ENCODE results near the gene C10orf62.
A peak's percentile ranks its signal among the peaks of the same experiment; 100 is the strongest.
"Not testable (repeated sequence)": the region's sequence is repeated elsewhere in the genome, so short reads cannot be mapped to it uniquely, and the experiment has no call there.

The C10orf62 gene

DNA sequence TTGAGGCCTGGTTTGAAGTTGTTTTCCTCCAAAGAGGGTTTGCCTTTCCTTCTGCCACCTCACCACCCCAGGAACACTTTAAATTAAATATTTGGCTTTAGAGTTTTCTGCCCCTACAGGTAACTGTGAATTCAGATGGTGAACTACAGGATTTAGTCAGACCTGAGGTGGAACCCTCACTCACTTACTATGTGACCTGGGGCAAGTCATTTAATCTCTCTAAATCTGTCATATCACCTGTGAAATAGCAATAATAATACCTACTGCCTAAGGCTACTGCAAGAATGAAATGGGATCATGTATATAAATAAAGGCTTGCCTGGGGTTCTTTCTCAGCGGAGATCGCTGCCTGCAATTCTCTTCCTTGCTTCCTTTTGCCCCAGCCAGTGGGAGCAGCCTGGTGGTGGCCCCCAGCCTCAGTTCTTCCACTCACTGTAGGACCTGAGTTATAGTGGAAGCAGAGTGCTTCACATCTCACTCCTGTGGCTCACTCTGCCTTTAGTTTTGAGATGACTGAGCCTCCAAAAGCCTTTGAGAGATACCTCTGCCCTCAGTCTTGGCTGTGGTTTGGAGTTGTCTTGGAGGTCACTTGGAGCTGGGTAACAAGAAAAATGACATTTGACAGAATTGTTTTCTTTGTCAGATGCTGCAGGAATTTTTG, 23.1 kb upstream of the C10orf62 start:
- no peak for DNase-seq

DNA sequence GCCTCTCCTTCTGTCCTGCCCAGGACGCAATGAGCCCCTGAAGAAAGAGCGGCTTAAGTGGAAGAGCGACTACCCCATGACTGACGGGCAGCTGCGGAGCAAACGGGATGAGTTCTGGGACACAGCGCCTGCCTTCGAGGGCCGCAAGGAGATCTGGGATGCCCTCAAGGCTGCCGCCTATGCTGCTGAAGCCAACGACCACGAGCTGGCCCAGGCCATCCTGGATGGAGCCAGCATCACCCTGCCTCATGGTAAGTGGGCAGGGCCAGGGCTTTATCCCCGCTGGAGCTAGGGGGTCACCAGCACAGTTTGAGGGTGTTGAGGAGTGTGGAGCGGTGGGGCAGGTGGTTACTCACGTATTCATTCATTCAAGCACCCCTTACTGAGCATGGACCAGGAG, 21.6 kb upstream of the C10orf62 start:
- DNase-seq: no peak

DNA sequence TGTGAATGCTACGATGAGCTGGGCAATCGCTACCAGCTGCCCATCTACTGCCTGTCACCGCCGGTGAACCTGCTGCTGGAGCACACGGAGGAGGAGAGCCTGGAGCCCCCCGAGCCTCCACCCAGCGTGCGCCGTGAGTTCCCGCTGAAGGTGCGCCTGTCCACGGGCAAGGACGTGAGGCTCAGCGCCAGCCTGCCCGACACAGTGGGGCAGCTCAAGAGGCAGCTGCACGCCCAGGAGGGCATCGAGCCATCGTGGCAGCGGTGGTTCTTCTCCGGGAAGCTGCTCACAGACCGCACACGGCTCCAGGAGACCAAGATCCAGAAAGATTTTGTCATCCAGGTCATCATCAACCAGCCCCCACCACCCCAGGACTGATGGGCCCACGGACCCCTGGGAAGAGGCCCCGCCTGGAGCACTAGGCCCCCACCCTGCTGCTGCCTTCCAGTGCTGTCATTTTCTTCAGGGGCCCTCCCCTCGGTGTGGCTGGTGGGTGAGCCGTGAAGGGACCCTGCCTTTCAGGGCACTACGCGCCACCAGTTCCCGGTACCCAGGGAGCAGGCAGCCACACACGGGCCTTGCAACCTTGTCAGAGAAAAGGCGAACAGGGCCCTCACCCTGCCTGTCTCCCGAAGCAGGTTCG, 19.3 kb upstream of the C10orf62 start:
- no peak for DNase-seq

DNA sequence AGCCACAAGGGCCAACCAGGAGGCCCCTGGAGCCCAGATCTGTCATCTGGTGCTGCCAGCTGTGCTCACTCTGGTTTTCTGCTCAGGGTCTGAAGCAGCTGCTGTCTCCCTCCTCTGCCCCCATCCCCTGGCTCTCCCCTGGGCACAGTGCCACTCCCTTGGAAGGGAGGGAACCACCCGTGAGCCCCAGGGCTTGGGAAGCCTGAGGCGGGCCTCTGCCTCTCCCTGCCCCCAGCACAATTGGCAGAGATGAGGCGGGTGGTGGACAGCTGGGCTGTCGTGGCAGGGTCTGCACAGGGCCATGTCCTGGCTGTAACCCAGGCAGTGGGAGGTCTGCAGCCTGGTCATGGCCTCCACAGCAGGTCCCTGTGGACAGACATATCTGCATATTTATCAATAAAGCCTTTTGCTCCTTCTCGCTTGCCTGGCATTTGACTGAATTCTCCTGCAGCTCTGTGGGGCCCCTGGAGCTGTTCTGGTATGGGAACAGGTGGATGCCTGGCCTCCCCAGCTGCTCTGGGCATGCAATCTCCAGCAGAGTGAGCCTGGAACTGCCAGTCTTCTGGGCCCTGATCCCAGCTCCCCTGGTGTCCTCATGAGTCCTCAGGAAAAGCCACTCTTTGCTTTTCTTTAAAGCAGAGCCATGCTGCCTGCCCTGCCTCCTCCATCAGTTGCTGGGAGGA, 18.6 kb upstream of the C10orf62 start:
- peak; percentile 60 for DNase-seq

DNA sequence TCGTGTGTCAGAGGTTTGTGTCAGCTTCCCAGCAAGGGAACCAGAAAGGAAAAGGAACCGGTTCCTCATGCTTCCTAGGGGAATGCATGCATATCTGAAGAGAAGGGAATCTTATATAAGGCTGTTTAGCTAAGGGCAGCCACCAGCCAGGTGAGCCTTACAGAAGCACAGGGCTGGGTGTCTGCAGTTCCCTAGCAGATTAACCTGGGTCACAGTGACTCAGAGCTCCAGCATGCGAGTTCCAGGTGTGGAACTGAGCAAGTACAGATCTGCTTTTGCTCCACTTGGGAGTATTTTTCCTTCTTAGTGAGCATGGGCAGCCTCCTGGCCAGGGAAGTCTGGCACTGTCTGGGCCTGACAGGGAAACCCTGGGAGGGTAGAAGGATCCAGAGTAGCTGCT, 17.9 kb upstream of the C10orf62 start:
- no peak for DNase-seq

DNA sequence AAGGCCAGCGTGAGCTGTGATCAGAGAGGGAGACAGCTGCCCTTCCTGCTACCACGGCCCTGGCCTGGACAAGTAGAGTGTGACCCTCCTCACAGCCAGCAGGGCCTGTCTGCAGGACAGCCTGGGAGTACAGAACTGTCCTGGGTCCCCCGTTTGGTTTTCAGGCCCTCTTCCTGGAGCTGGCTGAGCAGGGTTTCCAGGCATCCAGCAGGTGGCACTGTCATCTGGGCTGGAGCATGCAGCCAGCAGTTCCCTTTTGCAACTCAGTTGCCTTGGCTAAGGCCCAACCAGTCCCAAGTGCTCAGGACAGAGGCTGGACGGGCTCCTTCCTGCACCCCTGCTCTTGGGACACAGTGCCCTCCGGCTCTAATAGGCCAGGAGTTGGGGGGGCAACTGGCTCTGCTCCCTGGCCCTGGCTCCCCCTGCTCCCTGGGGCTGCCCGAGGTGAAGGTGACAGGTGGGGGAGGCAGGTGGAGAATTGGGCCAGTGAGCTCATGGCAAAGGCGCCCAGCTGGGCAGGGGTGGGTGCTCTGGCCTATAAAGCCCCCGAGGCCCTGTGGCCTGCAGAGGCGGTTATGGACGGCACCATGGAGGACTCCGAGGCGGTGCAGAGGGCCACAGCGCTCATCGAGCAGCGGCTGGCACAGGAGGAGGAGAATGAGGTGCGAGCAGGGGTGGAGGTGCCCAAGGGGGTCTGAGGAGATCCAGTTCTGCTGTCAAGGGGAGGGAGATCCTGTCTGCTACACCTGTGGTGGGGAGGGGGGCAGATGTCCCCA, 17.1 kb upstream of the C10orf62 start, which contains the start of gene ANKRD2:
Gene ANKRD2 (plus strand): TSS at position 566 of the 776 bp plus-strand sequence. CDS start 10 bp downstream, at position 576.
- DNase-seq: peak; percentile 44

DNA sequence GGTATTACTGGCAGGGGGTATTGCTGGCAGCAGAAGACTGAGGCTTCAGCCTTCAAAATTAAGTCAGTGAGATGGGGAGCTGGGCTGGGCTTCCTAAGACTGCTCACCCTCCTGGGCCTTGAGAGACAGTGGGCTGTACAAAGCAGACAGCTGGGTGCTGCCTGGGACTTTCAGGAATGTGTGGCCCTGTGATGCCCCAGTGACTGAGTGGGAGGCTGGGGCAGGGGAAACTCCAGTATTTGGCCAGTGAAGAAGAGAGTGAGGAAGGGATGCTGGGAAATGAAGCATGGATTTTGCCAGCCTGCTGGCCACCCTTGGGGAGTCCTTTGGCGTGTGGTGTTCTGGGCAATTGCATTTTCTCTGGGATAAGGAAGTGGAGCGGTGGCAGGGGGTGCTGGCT, 16.5 kb upstream of the C10orf62 start:
- no peak for DNase-seq

DNA sequence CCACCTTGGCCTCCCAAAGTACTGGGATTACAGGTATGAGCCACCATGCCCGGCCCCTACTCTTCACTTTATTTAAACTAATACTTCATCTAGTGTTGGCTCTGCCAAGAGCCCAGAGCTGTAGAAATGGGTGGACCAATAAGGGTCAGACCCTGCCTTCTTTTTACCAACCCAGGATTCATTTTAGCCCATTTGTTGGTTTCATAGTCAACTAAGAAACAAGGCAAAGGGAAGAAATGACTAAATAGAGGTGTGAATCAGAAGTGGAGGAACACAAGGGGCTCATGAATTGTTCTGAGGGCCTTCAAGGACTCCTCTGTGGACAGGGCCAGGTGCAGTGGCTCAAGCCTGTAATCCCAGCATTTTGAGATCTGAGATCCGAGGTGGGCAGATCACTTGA, 15.8 kb upstream of the C10orf62 start:
- DNase-seq: no peak

DNA sequence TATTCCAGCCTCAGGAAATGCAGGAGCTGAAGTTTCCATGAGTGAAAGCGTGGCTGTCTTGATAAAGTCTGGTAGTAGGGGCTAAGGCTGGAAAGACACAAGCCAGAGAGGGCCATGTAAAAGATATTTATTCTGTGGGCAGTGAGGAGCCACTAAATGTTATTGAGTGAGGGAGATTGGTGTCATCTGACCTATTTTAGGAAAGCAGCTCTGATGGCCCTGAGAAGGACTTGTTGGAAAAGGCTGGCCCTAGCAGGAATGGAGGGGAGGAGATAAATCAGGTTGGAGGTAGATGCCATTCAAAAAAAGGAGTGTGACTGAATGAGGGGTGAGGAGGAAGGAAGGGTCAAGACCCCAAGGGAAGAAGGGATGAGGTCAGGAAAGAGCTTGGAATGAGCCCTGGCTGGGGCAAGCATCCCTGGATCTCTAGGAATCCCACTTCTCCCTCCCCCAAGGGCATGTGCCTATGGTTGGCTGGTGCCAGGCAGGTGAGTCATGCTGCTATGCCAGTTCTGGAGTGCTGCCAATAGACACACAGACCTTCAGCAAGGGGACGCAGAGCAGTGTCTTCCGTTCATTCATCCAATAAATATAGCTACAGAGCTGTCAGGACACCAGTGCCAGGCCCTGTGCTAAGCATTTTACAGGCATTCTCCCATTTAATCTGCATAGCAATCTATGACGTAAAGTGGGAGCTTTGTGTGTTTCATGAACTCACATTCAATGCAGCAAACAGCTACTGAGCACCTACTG, 15.0 kb upstream of the C10orf62 start:
- DNase-seq: no peak

DNA sequence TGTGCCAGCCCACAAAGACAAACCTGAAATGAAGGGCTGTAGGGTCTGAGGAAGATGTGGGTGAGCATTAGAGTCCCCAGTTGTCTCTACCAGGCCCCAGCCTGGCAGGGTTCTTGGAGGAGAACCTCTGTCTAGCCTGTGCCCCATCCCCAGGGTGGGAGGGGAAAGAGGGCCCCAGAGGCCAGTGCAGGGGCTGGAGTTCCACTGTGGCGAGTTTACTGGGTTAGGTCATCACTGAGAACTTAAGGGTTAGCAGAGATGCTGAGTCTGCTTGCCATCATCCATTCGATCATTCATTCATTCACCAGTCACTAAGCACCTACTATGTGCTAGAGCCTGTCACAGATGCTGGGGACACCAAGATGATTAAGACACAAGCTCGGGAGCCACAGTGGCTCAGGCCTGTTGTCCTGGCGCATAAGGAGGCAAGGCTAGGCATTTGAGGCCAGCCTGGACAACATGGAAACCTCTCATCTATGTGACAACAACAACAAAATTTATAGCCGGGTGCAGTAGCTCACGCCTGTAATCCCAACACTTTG, 14.3 kb upstream of the C10orf62 start:
- no peak for DNase-seq

DNA sequence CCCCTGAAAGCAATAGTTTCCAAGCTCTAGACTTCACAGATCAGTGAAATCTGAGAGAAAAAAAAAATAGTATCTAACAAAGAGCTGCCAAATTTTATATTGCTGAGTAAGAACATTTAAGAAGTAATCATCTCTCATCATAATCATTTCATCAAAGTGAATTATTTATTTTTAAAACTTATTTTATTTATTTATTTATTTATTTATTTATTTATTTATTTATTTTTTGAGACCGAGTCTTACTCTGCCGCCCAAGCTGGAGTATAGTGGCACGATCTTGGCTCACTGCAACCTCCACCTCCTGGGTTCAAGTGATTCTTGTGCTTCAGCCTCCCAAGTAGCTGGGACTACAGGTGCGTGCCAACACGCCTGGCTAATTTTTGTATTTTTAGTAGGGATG, 13.0 kb upstream of the C10orf62 start:
- DNase-seq: not testable (repeated sequence)

DNA sequence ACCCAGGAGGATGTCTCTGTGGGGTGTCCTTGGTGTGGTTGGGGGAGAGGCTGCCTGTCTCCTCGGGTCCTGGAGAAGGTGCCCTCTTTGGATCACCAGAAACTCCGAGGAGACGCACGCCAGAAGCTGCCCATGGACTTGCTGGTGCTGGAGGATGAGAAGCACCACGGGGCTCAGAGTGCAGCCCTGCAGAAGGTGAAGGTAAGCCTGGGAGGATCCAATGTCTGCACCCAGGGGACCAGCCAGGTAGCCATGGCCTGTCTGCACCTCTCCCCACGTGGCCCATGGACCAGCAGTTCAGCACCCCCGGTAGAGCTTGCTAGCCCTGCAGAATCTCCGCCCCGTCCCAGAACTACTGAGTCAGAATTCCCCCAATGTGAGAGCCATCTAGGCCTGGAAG, 11.8 kb upstream of the C10orf62 start:
- no peak for DNase-seq

DNA sequence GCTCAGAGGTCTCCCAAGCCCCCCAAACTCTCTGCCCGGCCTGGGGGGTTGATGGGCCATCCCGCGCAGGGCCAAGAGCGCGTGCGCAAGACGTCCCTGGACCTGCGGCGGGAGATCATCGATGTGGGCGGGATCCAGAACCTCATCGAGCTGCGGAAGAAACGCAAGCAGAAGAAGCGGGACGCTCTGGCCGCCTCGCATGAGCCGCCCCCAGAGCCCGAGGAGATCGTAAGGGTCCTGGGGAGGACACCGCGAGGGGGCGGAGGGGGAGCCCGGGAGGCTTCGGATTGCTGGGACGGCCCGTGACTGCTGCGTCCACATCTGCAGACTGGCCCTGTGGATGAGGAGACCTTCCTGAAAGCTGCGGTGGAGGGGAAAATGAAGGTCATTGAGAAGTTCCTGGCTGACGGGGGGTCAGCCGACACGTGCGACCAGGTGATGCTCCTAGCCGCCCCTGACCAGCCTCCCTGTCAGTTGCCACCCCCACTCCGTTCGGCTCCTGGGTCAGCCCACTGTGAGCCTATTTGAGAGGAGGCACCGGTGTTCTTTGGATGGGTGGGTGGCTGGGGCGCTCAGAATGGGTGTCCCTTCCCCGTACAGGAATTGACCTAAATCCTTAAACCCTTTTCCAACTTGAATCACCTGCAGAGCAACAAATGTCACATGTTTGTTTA, 11.2 kb upstream of the C10orf62 start:
- no peak for DNase-seq

DNA sequence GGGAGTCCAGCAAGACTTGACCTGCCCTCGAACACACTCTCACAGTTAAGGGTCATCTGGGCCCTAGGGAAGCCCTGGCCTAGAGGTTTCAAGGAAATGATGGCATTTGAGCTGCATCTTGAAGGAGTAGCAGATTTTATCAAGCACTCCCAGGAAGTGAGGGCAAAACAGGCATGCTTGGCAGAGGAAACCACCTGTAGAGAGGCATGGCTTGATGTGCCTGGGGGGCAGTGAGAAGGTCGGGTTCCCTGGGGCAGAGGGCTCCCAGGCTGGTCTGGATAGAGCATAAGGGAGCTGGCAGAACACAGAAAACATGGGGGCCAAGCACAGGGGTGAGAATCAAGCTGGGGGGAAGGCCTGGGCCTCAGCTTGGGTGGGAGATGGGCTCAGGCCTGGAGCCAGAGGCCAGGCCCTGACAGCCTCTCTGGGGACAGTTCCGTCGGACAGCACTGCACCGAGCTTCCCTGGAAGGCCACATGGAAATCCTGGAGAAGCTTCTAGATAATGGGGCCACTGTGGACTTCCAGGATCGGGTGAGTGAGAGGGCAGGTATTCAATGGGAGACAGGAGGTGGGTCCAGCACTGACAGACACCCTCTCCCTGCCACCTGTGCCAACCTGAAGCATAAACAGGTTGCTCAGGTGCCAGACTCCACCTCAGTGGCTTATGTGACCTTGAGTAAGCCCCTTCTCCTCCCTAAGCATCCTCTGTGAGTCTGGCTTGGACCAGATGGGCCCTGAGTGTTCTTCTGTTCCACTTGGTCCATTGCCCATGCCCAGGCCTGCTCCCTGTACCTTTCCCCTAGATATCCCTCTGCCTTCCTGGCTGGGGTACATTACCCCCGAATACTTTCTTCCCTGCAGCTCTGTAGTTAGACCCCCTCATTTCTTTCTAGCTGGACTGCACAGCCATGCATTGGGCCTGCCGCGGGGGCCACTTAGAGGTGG, 8.8 kb upstream of the C10orf62 start:
- no peak for DNase-seq

DNA sequence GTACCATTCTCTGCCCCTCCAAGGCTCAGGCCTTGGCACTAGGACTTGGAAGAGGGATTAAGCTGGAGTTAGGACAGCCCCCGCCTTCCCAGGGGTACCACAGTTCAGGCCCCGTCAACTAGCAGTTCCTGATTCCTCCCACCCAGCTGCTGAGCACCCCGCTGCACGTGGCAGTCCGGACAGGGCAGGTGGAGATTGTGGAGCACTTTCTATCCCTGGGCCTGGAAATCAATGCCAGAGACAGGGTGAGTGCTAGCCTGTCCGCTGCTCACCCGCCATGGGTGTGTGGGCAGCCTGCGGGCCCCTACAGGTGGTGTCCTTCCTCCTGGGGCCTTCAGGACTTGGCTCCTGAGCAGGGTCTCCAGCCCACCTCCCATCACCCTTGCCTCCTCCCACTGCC, 7.4 kb upstream of the C10orf62 start:
- no peak for DNase-seq

DNA sequence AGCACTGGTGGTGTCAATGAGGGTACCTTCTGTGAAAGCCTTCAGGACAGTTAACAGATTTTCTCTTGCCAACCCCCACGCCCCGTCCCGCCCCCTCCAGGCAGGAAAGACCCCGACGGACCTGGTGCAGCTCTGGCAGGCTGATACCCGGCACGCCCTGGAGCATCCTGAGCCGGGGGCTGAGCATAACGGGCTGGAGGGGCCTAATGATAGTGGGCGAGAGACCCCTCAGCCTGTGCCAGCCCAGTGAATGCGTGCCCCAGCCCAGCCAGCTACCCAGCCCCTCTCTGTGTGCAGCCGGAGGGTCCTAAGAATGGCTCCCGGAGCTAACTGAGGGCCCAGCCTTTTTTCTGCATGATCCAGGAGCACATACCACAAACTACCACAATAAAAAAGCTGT, 6.0 kb upstream of the C10orf62 start:
- no peak for DNase-seq

DNA sequence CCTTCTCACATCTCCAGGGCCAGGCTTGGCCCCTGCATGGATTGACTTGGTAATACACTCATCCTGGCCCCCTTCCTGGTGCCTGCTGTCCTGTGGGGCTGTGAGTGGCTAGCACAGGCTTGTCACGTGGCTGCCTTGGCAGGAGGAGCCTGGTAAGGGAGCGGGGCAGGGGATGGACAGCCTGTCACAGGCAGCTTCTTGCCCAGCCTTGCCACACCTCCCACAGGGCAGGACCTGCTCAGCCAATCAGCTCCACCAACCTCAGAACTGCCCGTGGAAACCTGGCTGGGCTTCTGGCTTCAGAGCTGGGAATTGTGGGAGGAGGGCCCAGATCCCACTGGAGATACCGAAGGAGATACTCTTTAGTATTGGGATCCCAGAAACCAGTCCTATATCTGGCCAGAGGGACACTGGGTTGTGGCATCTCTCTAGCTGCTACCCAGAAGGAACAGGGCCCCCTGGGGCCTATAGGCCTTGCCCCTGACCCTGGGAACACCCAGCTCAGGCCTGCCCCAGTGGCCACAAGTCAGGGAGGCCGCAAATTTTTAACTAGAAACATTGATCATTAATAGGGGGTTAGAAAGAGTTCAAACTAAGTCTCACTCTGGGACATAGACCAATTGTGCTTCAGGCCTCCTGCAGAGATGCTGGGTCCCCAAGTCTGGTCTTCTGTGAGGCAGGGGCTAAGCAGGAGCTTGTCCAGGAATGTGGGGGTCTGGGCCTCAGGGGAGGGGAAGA, 5.3 kb upstream of the C10orf62 start, which contains the start of gene HOGA1:
Gene HOGA1 (plus strand): TSS at position 330 of the 738 bp plus-strand sequence. CDS start 315 bp downstream, at position 645.
- DNase-seq: peak; percentile 84

DNA sequence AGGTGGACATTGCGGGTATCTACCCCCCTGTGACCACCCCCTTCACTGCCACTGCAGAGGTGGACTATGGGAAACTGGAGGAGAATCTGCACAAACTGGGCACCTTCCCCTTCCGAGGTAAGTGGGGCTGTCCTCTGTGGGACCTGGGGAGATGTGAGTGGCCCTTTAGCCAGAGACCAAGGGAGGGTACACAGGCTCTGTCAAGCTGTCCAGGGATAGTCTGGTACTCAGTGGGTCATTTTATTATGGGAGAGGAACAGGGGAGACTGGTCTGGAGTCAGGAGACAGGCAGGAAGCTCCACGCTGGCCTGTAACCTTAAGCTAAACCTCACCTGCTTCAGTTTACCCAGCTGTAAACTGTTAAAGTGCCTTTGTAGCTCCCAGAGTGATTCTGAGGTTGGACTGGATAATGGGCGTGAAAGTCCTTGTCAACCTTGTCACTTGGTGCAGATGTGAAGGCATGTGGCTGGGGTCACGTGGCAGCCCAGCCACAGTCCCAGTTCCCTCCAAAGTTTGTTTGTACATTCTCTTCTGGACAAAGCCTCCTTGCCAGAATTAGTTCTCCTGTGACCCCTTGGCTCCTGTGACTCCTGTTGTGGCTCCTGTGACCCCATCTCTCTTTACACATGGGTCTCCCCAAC, 4.6 kb upstream of the C10orf62 start:
- no peak for DNase-seq

DNA sequence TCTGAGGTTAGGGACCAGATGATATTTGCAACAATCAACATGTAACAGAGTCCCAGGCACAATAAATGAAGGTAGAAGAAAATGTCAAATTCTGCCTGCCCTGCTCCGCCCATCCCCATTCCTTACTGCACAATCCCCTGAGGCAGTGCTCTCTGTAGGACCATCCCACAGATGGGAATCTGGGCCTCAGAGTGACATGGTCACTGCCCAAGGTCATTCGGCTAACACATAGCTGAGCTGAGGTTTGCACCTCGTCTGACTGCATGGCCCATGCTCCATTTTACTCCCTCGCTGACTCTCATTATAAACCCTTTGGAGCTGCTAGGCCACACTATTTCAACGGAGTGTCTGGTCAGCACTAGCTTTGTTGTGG, 4.1 kb upstream of the C10orf62 start:
- DNase-seq: no peak
